Fibroblast of pulmonary artery (primary cell): ENCODE results near the gene CD79B.

Experiments used
- DNase-seq: peaks from one replicate; pipeline ENCODE4 v3.0.0-alpha.2; 2010; ENCODE audit warnings: low read depth
- H3K4me3 ChIP-seq: replicated peaks from 2 replicates; pipeline ENCODE4 v1.5.1; 2011; ENCODE audit warnings: low read depth, mild to moderate bottlenecking, control low read depth, low read length, moderate library complexity
- TF ChIP-seq, protein P1 (sequence below): IDR thresholded peaks from 2 replicates; pipeline ENCODE4 v1.5.1; 2011; ENCODE audit warnings: mild to moderate bottlenecking, control low read depth, low read length, inconsistent platforms; ENCODE audit errors: missing control alignments

Gene CD79B

GRCh38 chr17:63932721-63933120 lies 590 bp upstream of the CD79B start:
- H3K4me3 ChIP-seq = no peak overlapping the region
- TF ChIP-seq, protein P1, sequence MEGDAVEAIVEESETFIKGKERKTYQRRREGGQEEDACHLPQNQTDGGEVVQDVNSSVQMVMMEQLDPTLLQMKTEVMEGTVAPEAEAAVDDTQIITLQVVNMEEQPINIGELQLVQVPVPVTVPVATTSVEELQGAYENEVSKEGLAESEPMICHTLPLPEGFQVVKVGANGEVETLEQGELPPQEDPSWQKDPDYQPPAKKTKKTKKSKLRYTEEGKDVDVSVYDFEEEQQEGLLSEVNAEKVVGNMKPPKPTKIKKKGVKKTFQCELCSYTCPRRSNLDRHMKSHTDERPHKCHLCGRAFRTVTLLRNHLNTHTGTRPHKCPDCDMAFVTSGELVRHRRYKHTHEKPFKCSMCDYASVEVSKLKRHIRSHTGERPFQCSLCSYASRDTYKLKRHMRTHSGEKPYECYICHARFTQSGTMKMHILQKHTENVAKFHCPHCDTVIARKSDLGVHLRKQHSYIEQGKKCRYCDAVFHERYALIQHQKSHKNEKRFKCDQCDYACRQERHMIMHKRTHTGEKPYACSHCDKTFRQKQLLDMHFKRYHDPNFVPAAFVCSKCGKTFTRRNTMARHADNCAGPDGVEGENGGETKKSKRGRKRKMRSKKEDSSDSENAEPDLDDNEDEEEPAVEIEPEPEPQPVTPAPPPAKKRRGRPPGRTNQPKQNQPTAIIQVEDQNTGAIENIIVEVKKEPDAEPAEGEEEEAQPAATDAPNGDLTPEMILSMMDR = no peak
- DNase-seq = no peak

DNA sequence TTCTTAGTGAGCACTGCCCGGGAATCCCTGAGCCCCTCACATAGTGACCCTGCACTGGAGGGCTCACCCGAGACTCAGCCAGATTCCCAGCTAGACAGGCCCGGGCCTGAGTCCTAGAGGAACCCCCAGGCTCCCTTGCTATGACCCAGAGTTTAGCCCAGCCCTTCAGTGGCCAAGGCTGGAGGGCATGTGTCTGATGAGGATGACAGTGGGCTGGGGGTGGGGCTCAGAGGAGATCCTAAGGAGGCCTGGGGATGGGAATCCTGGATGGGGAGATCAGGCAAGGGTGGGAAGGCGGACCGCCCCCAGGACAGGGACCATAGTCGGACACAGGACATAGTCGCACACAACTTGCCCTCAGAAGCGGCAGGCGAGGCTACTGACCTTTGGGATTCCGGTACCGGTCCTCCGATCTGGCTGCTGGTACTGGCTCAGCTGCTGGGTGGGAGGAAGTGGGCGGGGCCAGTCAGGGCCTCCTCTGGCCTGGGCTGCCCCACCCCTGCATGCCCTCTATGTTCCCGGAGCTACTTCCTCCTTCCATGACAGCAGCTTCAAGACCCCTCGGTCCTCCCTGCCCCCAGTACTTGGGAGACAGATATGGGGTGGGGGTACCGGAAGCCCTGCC lies 1.1 kb downstream of the CD79B start:
- no peak overlapping the region for H3K4me3 ChIP-seq
- TF ChIP-seq, protein P1 = no peak
- DNase-seq = no peak

DNA sequence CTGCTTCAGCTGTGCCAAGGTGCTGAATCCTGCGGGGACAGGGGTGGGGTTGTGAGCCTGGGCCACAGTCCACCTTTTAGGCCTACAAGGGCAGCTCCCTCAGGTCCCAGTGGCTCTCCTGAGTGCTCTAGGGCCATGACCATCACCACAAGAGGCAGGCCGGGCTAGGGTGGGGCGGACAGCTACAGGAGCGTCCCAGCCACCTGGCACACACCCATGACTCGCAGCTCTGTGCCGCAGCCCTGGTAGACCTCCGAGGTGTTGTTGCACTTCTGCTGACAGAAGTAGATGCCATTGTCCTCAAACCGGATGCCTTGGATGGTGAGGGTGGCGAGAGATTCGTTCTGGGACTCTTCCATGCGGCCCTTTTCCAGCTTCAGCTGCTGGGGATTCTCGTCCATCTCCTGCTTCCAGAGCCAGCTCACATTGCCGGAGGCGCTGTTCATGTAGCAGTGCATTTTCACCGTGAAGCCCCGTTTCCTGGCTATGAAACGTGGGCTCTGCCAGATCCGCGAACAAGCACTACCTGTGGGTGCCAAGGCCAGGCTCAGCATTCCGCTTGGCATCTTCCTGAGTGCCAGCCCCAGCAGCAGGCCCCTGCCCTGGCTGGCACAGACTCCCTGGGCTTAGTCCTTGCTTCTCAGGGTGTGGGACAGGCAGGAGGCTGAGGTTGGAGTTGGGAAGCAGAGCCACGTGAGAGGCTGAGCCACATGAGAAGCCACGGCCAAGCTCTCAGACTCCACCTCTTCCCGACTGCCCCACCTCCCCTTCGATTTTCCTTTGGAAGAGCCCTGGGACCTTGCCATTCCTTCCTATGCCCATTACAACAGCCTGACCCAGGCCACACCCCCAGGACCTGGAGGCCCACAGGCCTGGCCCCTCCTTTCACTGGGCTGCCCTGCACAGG lies 2.0 kb downstream of the CD79B start:
- no peak overlapping the region for H3K4me3 ChIP-seq
- DNase-seq = no peak
- TF ChIP-seq, protein P1 = no peak

- TF ChIP-seq, protein P1 = no peak
- H3K4me3 ChIP-seq = no peak overlapping the region
These were observed 3.0 kb downstream of the CD79B start for GRCh38 chr17:63928966-63929695.

DNA sequence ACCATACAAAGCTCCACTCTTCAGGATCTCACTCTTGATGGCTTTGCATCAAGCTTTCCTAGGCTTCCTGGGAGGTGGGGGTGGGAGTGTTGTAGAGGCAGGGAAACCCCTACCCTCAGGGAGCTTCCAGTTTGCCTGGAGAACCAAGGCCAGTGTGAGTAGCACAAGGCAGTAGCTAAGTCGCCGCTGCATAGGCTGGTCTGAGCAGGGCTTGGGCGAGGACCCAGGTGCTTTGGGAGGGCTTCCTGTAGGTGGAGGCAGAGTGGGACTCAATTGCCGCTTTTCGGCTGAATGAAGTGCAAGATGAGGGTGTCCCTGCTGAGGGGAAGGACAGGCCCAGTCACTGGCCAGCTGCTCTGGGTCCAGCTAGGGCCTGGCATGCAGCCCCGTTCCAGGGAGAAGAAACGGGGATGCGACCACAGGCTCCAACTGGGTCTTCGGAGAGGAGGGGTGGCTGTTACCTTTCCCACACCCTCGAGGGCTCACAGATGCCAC lies 3.9 kb downstream of the CD79B start:
- no peak overlapping the region for H3K4me3 ChIP-seq
- DNase-seq = no peak
- TF ChIP-seq, protein P1 = no peak

More at GRCh38 chr17:63928966-63929695, 3.0 kb downstream of the CD79B start:
- no peak for DNase-seq

GRCh38 chr17:63927464-63928171 lies 4.5 kb downstream of the CD79B start:
- no peak overlapping the region for H3K4me3 ChIP-seq
- TF ChIP-seq, protein P1 = no peak
- no peak for DNase-seq
